D721Med (cell line): ENCODE results near the gene TXLNG.
"Not testable (repeated sequence)": the region's sequence is repeated elsewhere in the genome, so short reads cannot be mapped to it uniquely, and the experiment has no call there.

Experiments used
- DNase-seq: peaks from one replicate; pipeline ENCODE4 v3.0.0; 2011; ENCODE audit warnings: low spot score; ENCODE audit not compliant: insufficient read length
- FAIRE-seq: peaks from 2 replicates; lab custom pipeline; 2011; peaks lifted over from hg19 to GRCh38; lab: Jason Lieb, UNC
- TF ChIP-seq, protein P1 (sequence below): IDR thresholded peaks from 2 replicates; pipeline ENCODE4 v1.5.1; 2012; ENCODE audit warnings: mild to moderate bottlenecking, control low read depth; ENCODE audit not compliant: insufficient read depth; ENCODE audit errors: missing control alignments

Gene TXLNG

DNA sequence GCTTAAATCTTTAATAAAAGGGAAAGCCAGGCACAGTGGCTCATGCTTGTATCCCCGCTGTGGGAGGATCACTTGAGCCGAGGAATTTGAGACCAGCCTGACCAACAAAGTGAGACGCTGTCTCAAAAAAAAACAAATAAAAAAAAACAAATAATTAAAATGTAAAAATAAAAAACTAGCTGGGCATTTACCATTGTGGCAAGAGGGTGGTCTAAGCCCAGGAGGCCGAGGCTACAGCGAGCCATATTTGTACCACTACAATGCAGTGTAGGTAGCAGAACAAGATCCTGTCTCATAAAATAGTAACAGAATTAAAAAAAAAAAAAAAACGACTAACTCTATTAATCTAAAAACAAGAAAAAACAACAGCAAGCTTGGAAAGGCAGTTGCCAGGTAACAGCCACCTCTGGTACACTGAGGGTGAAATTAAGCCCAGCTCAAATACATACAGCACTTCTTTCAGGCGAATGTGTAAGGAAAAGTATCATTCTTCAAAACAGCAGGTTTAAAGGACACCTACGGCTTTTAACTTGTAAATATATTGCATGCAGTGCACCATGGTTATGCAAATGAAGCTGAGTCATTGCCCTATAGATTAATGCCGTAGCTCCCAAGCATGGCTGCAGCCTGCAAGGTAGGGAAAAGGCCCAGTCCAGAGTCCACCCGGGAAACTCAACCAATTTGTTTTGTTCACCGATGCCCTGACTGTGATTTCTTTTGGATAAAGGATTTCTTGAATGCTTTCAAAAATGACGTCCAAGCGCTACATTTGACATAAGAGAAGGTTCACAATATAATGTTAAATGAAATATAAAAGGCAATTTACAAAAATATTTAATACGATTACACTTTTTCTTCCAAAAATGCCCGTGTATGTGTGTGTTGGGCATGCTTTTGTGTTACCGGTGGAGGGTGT, 14.5 kb upstream of the TXLNG start:
- TF ChIP-seq, protein P1, sequence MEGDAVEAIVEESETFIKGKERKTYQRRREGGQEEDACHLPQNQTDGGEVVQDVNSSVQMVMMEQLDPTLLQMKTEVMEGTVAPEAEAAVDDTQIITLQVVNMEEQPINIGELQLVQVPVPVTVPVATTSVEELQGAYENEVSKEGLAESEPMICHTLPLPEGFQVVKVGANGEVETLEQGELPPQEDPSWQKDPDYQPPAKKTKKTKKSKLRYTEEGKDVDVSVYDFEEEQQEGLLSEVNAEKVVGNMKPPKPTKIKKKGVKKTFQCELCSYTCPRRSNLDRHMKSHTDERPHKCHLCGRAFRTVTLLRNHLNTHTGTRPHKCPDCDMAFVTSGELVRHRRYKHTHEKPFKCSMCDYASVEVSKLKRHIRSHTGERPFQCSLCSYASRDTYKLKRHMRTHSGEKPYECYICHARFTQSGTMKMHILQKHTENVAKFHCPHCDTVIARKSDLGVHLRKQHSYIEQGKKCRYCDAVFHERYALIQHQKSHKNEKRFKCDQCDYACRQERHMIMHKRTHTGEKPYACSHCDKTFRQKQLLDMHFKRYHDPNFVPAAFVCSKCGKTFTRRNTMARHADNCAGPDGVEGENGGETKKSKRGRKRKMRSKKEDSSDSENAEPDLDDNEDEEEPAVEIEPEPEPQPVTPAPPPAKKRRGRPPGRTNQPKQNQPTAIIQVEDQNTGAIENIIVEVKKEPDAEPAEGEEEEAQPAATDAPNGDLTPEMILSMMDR, result no peak
- FAIRE-seq (no peak), DNase-seq (no peak)

DNA sequence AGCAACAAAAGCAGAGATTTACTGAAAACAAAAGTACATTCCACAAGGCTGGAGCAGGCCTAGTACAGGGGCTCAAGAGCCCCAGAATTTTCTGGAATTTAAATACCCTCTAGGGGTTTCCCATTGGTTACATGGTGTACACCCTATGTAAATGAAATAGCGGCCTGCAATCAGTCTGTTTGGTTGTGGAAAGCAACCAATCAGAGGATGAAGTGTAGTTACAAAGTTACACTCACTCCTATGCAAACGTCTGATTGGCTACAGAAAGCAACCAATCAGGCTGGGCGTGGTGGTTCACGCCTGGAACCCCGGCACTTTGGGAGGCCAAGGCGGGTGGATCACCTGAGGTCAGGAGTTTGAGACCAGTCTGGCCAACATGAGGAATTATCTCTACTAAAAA, 13.8 kb upstream of the TXLNG start:
- DNase-seq (no peak), FAIRE-seq (no peak)
- TF ChIP-seq, protein P1, result no peak

DNA sequence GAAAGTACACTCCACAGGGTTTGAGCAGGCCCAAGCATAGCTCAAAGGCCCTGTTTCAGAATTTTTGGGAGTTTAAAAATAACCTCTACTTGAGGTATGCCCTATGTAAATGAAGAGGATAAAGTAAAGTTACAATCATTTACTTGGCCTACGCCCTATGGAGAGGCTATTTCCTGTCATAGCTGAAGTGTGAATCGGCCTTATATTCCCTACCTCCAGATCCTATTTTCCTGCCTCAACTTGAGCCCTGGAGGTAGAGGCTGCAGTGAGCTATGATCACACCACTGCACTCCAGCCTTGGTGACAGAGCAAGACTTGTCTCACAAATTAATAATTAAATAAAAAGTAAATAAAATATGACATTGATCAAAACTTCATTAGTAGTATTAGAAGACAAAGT, 11.5 kb upstream of the TXLNG start:
- TF ChIP-seq, protein P1, result no peak
- DNase-seq (no peak), FAIRE-seq (no peak)

GRCh38 chrX:16778545-16778944, 7.7 kb upstream of the TXLNG start:
- TF ChIP-seq, protein P1, result no peak

GRCh38 chrX:16778993-16779392, 7.3 kb upstream of the TXLNG start:
- DNase-seq (no peak), FAIRE-seq (no peak)
- TF ChIP-seq, protein P1, result no peak

More at GRCh38 chrX:16778545-16778944, 7.7 kb upstream of the TXLNG start:
- no peak for FAIRE-seq
- DNase-seq, result no peak

DNA sequence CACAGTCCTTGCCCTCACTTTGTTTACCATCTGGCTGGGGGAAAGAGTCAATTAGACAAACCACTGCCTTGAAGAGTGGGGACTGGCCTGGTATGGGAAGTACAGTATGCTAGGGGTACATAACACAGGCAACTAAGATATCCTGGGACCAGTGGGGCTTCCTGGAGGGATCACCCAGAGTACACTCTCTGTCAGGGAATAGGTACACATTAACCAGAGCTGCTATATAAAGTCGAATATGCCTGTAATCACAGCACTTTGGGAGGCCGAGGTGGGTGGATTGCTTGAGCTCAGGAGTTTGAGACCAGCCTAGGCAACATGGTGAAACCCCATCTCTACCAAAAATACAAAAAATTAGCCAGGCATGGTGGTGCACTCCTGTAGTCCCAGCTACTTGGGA, 6.5 kb upstream of the TXLNG start:
- not testable (repeated sequence) for FAIRE-seq, DNase-seq

DNA sequence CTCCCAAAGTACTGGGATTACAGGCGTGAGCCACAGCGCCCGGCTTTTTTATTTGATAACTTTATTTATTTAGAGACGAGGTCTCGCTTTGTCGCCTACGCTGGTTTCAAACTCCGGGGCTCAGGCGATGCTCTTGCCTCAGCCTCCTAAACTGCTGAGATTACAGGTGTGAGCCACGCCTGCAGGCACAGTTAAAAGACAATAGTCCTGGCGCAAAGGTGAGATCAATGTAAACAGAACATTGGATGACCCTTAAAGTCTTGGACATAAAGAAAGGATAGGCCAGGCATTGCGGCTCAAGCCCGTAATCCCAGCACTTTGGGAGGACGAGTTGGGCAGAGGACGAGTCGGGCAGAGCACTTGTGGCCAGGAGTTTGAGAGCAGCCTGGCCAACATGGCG, 2.8 kb upstream of the TXLNG start:
- DNase-seq (no peak), FAIRE-seq (no peak)
- TF ChIP-seq, protein P1, result no peak

GRCh38 chrX:16784440-16784839, 1.8 kb upstream of the TXLNG start:
- not testable (repeated sequence) for DNase-seq, FAIRE-seq
